GM18507 (cell line): ENCODE results near the gene MED13L.
"Not testable (repeated sequence)": the region's sequence is repeated elsewhere in the genome, so short reads cannot be mapped to it uniquely, and the experiment has no call there.

Source experiments
- DNase-seq: peaks from one replicate; pipeline ENCODE4 v3.0.0; 2011; ENCODE audit warnings: low read depth; ENCODE audit not compliant: insufficient read length; ENCODE audit errors: extremely low spot score
- FAIRE-seq: peaks from 2 replicates; lab custom pipeline; 2011; peaks lifted over from hg19 to GRCh38; lab: Jason Lieb, UNC

MED13L gene

DNA sequence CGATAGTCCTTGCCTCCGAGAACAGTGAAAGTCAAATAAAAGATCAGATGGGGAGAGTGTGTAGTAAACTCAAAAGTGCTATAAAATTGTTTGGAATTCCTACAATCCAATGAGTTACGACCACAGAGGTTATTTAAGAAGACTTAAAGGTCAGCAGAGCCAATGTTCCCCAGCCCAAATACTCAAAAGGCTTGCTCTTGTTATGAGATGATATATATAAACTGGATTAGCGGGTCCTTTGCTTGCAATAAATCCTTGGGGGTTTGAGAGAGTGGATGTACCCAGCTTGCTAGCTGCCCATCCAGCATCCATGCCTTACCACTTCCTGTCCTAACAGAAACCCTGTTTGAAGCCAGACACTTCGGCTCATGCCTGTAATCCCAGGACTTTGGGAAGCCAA lies 29.0 kb upstream of the MED13L start:
- DNase-seq (no peak), FAIRE-seq (no peak)

GRCh38 chr12:116304621-116305020 lies 27.1 kb upstream of the MED13L start:
- FAIRE-seq (no peak), DNase-seq (no peak)

GRCh38 chr12:116303929-116304328 lies 26.4 kb upstream of the MED13L start:
- FAIRE-seq (no peak), DNase-seq (no peak)

DNA sequence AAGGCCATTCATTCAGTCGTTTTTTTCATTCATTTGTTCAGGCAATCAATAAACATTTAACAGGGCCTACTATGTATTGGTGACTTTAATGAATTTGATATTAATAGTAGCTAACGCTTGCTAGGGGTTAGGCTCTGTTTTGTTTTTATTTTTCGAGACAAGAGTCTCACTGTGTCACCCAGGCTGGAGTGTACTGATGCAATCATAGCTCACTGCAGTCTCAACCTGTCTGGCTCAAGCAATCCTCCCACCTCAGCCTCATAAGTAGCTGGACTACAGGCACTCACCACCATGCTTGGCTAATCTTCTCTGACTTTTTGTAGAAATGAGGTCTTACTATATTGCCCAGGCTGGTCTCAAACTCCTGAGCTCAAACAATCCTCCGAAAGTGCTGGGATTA lies 25.6 kb upstream of the MED13L start:
- no peak for DNase-seq
- no peak for FAIRE-seq

- FAIRE-seq (no peak), DNase-seq (no peak)
Observed at GRCh38 chr12:116302166-116303058, 24.9 kb upstream of the MED13L start.

DNA sequence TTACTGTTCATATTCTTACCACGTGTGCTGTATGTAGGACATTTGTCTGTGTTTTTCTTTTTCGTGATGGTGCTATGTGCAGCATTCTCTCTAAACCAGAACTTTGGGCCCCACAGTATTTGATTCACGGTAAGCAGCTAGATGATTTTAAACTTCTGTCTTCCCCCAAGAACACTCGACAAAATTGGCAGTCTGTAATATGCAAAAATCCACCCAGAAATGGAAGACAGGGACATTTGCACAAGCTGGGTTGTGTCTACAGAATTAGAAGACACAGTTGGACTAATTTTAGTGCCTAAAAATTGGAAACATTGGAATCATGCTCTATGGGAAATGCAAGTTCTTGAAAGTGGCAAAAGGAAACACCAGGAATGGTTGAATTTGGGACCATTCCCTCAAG lies 24.1 kb upstream of the MED13L start:
- FAIRE-seq (no peak), DNase-seq (no peak)

GRCh38 chr12:116299665-116300328 lies 22.3 kb upstream of the MED13L start:
- no peak for FAIRE-seq
- no peak for DNase-seq

GRCh38 chr12:116299064-116299463 lies 21.6 kb upstream of the MED13L start:
- FAIRE-seq, result no peak

GRCh38 chr12:116298578-116298977 lies 21.1 kb upstream of the MED13L start:
- FAIRE-seq (no peak), DNase-seq (no peak)

More at GRCh38 chr12:116299064-116299463, 21.6 kb upstream of the MED13L start:
- DNase-seq, result no peak

DNA sequence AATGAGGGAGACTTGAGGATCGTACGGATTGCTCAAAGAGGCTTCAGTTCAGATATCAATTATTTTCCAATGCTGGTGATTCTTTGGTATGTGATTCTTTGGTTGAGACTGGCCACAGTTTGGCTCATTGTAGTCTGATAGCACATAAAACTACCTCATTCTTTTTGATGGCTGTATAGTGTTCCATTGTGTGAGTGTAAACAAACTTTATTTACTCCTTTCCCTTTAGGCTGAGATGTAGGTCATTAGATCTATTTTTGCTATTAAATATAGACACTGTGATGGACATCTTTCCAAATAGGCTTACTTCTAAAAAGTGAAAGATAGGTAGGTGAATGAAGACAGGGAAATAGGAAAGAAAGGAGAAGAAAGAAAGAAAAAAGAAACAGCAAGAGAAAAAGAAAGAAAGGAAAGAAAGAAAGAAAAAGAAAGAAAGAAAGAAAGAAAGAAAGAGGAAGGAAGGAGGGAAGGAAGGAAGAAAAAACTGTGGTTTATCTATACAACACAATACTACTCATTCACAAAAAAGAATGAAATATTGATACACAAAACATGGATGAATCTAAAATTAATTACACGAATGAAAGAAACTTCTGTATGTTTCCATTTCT lies 19.8 kb upstream of the MED13L start:
- no peak for FAIRE-seq
- no peak for DNase-seq

GRCh38 chr12:116295327-116296263 lies 18.1 kb upstream of the MED13L start:
- no peak for DNase-seq
- FAIRE-seq, result no peak

GRCh38 chr12:116294454-116295165 lies 17.1 kb upstream of the MED13L start:
- no peak for FAIRE-seq
- no peak for DNase-seq

- DNase-seq, result no peak
- FAIRE-seq, result no peak
Observed at GRCh38 chr12:116293687-116294453, 16.4 kb upstream of the MED13L start.

DNA sequence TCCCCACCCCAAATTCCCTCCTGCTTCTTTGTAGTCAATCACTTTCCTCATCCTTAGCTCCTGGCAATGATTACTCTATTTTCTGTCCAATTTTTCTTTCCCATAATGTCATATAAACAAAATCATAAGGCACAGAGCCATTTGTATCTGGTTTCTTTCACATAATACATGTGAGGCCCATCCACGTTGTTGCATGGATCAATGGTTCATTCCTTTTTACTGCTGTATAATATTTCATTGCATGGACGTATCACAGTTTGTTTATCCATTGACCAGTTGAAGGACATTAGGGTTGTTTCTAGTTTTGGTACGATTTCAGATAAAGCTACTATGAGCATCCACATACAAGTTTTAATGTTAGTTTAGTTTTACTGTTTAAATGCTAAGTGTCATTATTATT lies 13.7 kb upstream of the MED13L start:
- DNase-seq, result no peak
- FAIRE-seq, result no peak

DNA sequence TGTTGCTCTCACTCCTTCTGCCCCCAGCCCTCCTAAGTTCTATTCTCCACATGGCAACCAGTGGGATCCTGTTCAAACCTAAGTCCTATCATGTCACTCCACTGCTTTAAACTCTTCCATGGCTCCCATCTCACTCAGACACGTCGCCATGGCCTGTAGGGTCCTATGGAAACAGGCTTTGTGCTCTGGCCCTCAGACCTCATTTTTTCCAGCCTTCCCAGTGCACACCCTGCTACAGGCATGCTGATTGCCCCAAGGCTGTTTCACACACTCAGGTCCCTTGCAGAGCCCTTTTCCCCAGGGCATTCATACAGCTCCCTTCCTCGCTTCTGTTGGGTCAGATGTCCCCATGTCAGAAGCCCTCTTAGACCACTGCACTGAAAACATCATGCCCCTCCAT lies 11.2 kb upstream of the MED13L start:
- DNase-seq (no peak), FAIRE-seq (no peak)

DNA sequence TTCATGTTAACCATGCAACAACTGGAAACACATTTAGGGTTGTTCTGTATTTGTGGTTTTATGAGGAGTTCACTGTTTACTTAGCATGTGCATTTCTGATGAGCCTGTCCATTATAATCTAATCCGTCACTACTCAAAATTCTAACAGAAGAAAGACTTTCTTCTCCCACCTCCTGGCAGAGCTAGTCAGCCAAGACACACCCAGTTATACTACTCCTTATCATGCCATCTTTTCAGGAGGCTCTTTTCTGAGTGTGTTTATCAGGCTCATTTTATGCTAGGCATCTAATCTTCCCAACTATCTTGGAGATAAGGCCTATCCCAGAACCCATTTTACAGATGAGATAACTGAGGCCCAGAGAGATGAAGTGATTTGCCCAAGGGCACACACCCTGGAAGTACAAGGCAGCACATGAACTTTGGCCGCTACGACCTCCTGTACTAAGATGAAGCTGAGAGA lies 10.4 kb upstream of the MED13L start:
- no peak for FAIRE-seq
- no peak for DNase-seq

DNA sequence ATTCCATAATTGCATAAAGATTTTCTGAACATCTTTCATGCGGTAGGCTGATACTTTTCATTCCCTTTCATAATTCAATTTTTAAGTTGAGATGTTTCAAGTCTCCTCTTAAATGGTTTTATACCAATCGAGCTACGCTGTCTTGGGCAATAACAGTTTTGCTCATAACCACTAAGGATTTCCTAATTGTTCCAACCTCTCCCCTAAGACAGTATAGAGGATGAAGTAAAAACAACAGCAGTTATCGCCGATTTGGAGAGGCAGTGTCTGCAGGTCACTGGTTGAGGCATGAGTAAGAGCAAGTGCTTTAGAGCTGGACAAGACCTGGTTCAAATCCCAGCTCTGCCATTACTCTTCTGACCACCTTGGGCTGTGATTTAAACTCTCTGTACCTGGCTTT lies 6.9 kb upstream of the MED13L start:
- FAIRE-seq (no peak), DNase-seq (no peak)

GRCh38 chr12:116283881-116284280 lies 6.4 kb upstream of the MED13L start:
- DNase-seq, FAIRE-seq: not testable (repeated sequence)
